GM18951 (cell line): ENCODE results near the gene OLFM2.
"Not testable (repeated sequence)": the region's sequence is repeated elsewhere in the genome, so short reads cannot be mapped to it uniquely, and the experiment has no call there.

Experiments
- POLR2A ChIP-seq: IDR thresholded peaks from 4 replicates; pipeline ENCODE4 v1.6.1; 2011; ENCODE audit warnings: mild to moderate bottlenecking; ENCODE audit not compliant: insufficient read length, insufficient read depth; ENCODE audit errors: extremely low read depth
- in situ Hi-C: fragments of 300-500 bp; cut with MboI; formaldehyde crosslinking; loops from one replicate; pipeline ENCODE4 v1.12.0; 2022; ENCODE audit warnings: low sequenced_read_pairs, mixed read lengths, inconsistent platforms; ENCODE audit not compliant: unreplicated experiment

The OLFM2 gene

GRCh38 chr19:9857920-9858746 is 78.2 kb downstream of the OLFM2 start:
- TF ChIP-seq POLR2A: no peak
- in situ Hi-C loops: no loop called here

- TF ChIP-seq POLR2A: no peak
Measured at GRCh38 chr19:9857076-9857721, 79.1 kb downstream of the OLFM2 start.

DNA sequence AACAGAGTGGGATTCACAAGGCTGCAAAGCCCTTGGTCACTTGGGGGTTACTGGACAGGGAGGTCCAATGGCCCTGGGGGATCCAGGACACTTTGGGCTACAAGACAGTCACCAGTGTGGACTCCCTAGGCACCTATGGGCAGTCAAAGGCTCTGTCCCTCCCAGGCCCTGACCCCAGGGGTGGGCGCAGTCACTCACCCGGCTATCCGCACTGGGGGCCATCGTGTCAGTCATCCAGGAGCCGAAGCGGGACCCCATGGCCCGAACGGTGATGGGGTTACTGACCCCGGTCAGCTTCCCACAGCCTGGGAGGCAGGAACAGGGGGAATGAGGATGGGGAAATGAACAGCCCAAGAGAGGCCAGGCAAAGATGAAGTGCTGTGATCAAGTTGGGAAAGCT is 79.7 kb downstream of the OLFM2 start:
- TF ChIP-seq POLR2A: no peak
- in situ Hi-C loops: no loop called here

More at GRCh38 chr19:9857076-9857721, 79.1 kb downstream of the OLFM2 start:
- in situ Hi-C loops: no loop called here

GRCh38 chr19:9854282-9854846 is 82.0 kb downstream of the OLFM2 start:
- in situ Hi-C loops: no loop called here

GRCh38 chr19:9850235-9850959 is 85.9 kb downstream of the OLFM2 start:
- TF ChIP-seq POLR2A: no peak
- in situ Hi-C loops: no loop called here

More at GRCh38 chr19:9854282-9854846, 82.0 kb downstream of the OLFM2 start:
- no peak for TF ChIP-seq POLR2A

- TF ChIP-seq POLR2A: no peak
- in situ Hi-C loops: no loop called here
Measured at GRCh38 chr19:9849791-9850190, 86.5 kb downstream of the OLFM2 start.

- in situ Hi-C loops: no loop called here
- TF ChIP-seq POLR2A: no peak
Measured at GRCh38 chr19:9848762-9849161, 87.6 kb downstream of the OLFM2 start.

DNA sequence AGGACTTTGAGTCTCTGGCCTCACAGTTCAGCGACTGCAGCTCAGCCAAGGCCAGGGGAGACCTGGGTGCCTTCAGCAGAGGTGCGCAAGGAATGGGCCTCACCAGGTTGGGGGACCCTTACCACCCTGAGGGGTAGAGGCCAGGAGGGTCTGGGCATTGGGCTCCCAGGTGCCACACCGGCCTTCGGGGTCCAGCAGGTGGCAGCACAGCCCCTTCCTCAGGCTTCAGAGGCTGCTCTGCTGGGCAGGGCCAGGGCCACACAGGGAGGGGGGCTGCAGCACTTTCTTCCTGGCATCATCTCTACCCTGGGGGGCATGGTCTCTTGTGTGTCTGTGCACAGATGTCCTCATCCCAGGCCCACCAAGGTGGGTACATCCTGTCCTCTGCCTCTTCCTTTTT is 88.3 kb downstream of the OLFM2 start:
- TF ChIP-seq POLR2A: no peak
- in situ Hi-C loops: no loop called here

DNA sequence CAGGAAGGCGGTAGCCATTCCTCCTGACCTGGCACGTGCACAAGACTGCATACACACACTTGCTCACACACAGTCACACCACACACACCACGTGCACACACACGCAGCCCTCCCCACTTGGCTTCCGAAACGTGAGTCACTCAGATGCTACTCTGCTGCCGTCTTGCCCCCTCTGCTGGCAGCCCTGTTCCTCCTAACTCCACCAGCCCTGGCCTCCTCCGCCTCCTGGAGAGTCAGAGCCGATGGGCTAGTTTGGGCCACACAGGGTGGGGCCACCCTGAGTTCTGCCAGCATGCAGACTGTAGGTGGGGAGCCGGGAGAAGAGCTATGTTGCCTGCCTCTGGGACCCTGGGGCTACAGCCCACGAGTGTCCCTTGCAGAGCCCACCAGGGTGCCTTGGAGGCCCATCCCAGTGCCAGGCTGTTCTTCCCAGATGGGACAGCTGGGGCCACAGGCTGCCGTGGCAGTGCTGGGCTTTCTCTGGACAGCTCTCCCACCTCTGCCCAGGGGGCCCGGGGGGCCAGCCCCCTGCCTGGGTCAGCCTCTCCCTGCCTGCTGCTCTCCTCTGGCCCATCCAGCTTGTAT is 89.1 kb downstream of the OLFM2 start:
- in situ Hi-C loops: no loop called here
- no peak for TF ChIP-seq POLR2A

GRCh38 chr19:9843626-9844273 is 92.6 kb downstream of the OLFM2 start:
- in situ Hi-C loops: not testable (repeated sequence)

GRCh38 chr19:9842834-9843625 is 93.3 kb downstream of the OLFM2 start:
- TF ChIP-seq POLR2A: no peak
- in situ Hi-C loops: no loop called here

- in situ Hi-C loops: no loop called here
- TF ChIP-seq POLR2A: no peak
Measured at GRCh38 chr19:9839415-9839814, 96.9 kb downstream of the OLFM2 start.

DNA sequence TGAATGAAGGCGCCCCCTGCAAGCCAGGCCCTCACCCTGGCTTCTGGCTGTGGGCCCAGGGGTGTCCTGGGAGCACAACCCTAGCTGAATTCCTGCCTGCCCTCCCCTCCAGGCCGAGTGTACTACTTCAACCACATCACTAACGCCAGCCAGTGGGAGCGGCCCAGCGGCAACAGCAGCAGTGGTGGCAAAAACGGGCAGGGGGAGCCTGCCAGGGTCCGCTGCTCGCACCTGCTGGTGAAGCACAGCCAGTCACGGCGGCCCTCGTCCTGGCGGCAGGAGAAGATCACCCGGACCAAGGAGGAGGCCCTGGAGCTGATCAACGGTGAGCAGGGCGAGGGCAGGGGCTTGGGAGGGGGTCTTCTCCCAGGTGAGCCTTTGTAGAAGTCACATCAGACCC is 98.0 kb downstream of the OLFM2 start:
- in situ Hi-C loops: no loop called here
- TF ChIP-seq POLR2A: no peak
